Endothelial cell of umbilical vein (primary cell): ENCODE results near the gene INPP4B.

Experiments
- EZH2 ChIP-seq: IDR thresholded peaks from 2 replicates; pipeline ENCODE4 v1.6.1; 2012; ENCODE audit warnings: borderline replicate concordance, low read depth, mild to moderate bottlenecking, moderate library complexity, low read length, inconsistent platforms; ENCODE audit not compliant: severe bottlenecking
- POLR2AphosphoS5 ChIP-seq: IDR thresholded peaks from 2 replicates; pipeline ENCODE4 v1.6.1; 2012; ENCODE audit warnings: low read depth, mild to moderate bottlenecking, control low read depth, low read length, moderate library complexity; ENCODE audit not compliant: insufficient read depth
- TF ChIP-seq, protein P1 (sequence below), 2 donors: IDR thresholded peaks; 1 replicate in 1 of 2; 2 replicates in 1 of 2; pipeline ENCODE4 v1.5.1; 2011; ENCODE audit warnings: low read length in 2 of 2, mild to moderate bottlenecking in 2 of 2, moderate library complexity in 2 of 2, control low read depth in 1 of 2, inconsistent platforms in 1 of 2, low read depth in 1 of 2; ENCODE audit not compliant: insufficient read depth in 1 of 2; ENCODE audit errors: extremely low read depth in 1 of 2

DNA sequence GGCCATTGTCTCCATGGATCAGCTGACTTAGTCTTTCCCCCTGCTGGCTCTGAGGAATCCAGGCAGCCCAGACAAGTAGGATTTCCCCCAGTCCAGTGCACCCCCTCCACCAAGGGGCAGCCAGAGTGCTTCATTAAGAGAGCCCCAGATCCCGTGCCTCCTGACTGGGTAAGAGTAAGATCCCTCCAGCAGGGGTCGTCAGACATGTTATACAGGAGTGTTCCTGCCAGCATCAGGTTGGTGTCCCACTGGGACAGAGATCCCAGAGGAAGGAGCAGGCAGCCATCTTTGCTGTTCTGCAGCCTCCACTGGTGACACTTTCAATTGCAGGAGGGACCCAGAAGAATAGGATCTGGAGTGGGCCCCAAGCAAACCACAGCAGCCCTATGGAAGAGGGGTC lies 29.0 kb upstream of the INPP4B start:
- TF ChIP-seq, protein P1, sequence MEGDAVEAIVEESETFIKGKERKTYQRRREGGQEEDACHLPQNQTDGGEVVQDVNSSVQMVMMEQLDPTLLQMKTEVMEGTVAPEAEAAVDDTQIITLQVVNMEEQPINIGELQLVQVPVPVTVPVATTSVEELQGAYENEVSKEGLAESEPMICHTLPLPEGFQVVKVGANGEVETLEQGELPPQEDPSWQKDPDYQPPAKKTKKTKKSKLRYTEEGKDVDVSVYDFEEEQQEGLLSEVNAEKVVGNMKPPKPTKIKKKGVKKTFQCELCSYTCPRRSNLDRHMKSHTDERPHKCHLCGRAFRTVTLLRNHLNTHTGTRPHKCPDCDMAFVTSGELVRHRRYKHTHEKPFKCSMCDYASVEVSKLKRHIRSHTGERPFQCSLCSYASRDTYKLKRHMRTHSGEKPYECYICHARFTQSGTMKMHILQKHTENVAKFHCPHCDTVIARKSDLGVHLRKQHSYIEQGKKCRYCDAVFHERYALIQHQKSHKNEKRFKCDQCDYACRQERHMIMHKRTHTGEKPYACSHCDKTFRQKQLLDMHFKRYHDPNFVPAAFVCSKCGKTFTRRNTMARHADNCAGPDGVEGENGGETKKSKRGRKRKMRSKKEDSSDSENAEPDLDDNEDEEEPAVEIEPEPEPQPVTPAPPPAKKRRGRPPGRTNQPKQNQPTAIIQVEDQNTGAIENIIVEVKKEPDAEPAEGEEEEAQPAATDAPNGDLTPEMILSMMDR (IDR thresholded peaks at IDR 0.05; ENCODE audit: extremely low read depth in 1 of 2, insufficient read depth in 1 of 2, low read depth in 1 of 2, low read length in 2 of 2), result no peak
- TF ChIP-seq EZH2, result no peak
- TF ChIP-seq POLR2AphosphoS5, result no peak
